Stimulated activated CD4-positive, alpha-beta T cell treated with anti-CD3 and anti-CD28 coated beads, Interleukin-2, amount 100 ng/mL, for 4 hours (primary cell): ENCODE data around the gene LRRC28.
"Not testable (repeated sequence)": the region's sequence is repeated elsewhere in the genome, so short reads cannot be mapped to it uniquely, and the experiment has no call there.

Experiments used
- DNase-seq: peaks from one replicate; pipeline ENCODE4 v3.0.0-alpha.2; 2020; ENCODE audit warnings: low read depth

LRRC28 gene

GRCh38 chr15:99250857-99251841 lies at the start of gene LRRC28:
Gene LRRC28, plus strand, starts transcription at chr15:99251481. Its CDS starts 4,477 bp downstream, at chr15:99255958.
- peak; percentile 92 for DNase-seq

GRCh38 chr15:99202176-99202552 lies 49.1 kb upstream of the LRRC28 start:
- DNase-seq: no peak

GRCh38 chr15:99207672-99208071 lies 43.6 kb upstream of the LRRC28 start:
- DNase-seq: no peak

- DNase-seq: no peak
Observed at GRCh38 chr15:99209326-99209725, 42.0 kb upstream of the LRRC28 start.

- no peak for DNase-seq
Observed at GRCh38 chr15:99210334-99210733, 40.9 kb upstream of the LRRC28 start.

- DNase-seq: no peak
Observed at GRCh38 chr15:99211926-99212325, 39.4 kb upstream of the LRRC28 start.

- DNase-seq: no peak
Observed at GRCh38 chr15:99212406-99212805, 38.9 kb upstream of the LRRC28 start.

GRCh38 chr15:99213187-99213811 lies 38.0 kb upstream of the LRRC28 start:
- DNase-seq: peak; percentile 32

GRCh38 chr15:99224372-99225214 lies 26.7 kb upstream of the LRRC28 start:
- DNase-seq: no peak

- DNase-seq: no peak
Observed at GRCh38 chr15:99226802-99227201, 24.5 kb upstream of the LRRC28 start.

- no peak for DNase-seq
Observed at GRCh38 chr15:99228120-99228770, 23.0 kb upstream of the LRRC28 start.

- no peak for DNase-seq
Observed at GRCh38 chr15:99230867-99231266, 20.4 kb upstream of the LRRC28 start.

- no peak for DNase-seq
Observed at GRCh38 chr15:99232740-99233139, 18.5 kb upstream of the LRRC28 start.

GRCh38 chr15:99234160-99234559 lies 17.1 kb upstream of the LRRC28 start:
- not testable (repeated sequence) for DNase-seq

GRCh38 chr15:99238849-99239248 lies 12.4 kb upstream of the LRRC28 start:
- no peak for DNase-seq

- DNase-seq: no peak
Observed at GRCh38 chr15:99239545-99240198, 11.6 kb upstream of the LRRC28 start.

GRCh38 chr15:99241752-99242151 lies 9.5 kb upstream of the LRRC28 start:
- DNase-seq: no peak

- DNase-seq: no peak
Observed at GRCh38 chr15:99244306-99244705, 7.0 kb upstream of the LRRC28 start.

GRCh38 chr15:99247062-99247461 lies 4.2 kb upstream of the LRRC28 start:
- DNase-seq: no peak

- no peak for DNase-seq
Observed at GRCh38 chr15:99248000-99248715, 3.1 kb upstream of the LRRC28 start.
